Left forelimb (tissue), 1 donor: Measurements from ENCODE around the gene KCNK5.

Experiments
- DNase-seq: peaks from one replicate; pipeline ENCODE4 v3.0.0-alpha.2; 2018; ENCODE audit warnings: low spot score

The KCNK5 gene

GRCh38 chr6:39171489-39172376 is 57.5 kb downstream of the KCNK5 start:
- DNase-seq: no peak

GRCh38 chr6:39170860-39171259 is 58.4 kb downstream of the KCNK5 start:
- DNase-seq: no peak

- DNase-seq: no peak
These were observed 58.9 kb downstream of the KCNK5 start for GRCh38 chr6:39170389-39170788.

GRCh38 chr6:39169448-39170344 is 59.6 kb downstream of the KCNK5 start:
- no peak for DNase-seq

- no peak for DNase-seq
These were observed 61.2 kb downstream of the KCNK5 start for GRCh38 chr6:39167866-39168625.

GRCh38 chr6:39167321-39167720 is 62.0 kb downstream of the KCNK5 start:
- no peak for DNase-seq

GRCh38 chr6:39166912-39167290 is 62.4 kb downstream of the KCNK5 start:
- no peak for DNase-seq

GRCh38 chr6:39166189-39166911 is 62.9 kb downstream of the KCNK5 start:
- peak; percentile 79 for DNase-seq

GRCh38 chr6:39157511-39157910 is 71.8 kb downstream of the KCNK5 start:
- DNase-seq: no peak

- no peak for DNase-seq
These were observed 72.5 kb downstream of the KCNK5 start for GRCh38 chr6:39156801-39157200.

- no peak for DNase-seq
These were observed 74.6 kb downstream of the KCNK5 start for GRCh38 chr6:39154705-39155104.

- DNase-seq: no peak
These were observed 75.4 kb downstream of the KCNK5 start for GRCh38 chr6:39153766-39154397.

- DNase-seq: no peak
These were observed 77.0 kb downstream of the KCNK5 start for GRCh38 chr6:39152262-39152661.

GRCh38 chr6:39151211-39151610 is 78.1 kb downstream of the KCNK5 start:
- DNase-seq: no peak

- no peak for DNase-seq
These were observed 84.6 kb downstream of the KCNK5 start for GRCh38 chr6:39144481-39145173.

GRCh38 chr6:39143238-39143930 is 85.9 kb downstream of the KCNK5 start:
- no peak for DNase-seq

GRCh38 chr6:39140556-39141167 is 88.6 kb downstream of the KCNK5 start:
- DNase-seq: no peak
